Measurements from ENCODE around the gene PI4KA.

DNA sequence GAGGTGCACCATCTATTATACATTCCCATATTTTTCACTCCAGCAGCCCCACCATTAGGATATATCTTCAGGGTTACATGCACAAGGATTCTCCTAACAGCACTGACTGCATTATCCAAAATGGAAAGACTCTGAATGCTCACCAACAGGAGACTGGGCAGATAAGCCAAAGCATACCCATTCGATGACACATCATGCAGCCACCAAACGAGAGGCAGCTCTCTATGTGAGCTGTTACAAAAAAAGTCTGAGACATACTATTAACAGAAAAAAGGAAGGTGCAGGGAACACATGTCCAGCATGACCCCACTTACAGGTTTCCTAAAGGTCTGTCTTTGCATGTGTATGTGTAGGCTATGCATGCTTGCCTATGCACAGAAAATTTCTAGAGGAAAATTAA lies 97.1 kb downstream of the PI4KA start:
- TF ChIP-seq EP300 (conservative IDR thresholded peaks at IDR 0.05; ENCODE audit: poor library complexity, severe bottlenecking) (no peak), EZH2 (IDR thresholded peaks at IDR 0.05; ENCODE audit: borderline replicate concordance, insufficient read depth, low read length, poor library complexity, severe bottlenecking) (no peak), POLR2AphosphoS5 (IDR thresholded peaks at IDR 0.05) (no peak), MXI1 (conservative IDR thresholded peaks at IDR 0.05; ENCODE audit: poor library complexity, severe bottlenecking) (no peak), SMC3 (conservative IDR thresholded peaks at IDR 0.05; ENCODE audit: poor library complexity) (no peak)
- TF ChIP-seq, protein P1, sequence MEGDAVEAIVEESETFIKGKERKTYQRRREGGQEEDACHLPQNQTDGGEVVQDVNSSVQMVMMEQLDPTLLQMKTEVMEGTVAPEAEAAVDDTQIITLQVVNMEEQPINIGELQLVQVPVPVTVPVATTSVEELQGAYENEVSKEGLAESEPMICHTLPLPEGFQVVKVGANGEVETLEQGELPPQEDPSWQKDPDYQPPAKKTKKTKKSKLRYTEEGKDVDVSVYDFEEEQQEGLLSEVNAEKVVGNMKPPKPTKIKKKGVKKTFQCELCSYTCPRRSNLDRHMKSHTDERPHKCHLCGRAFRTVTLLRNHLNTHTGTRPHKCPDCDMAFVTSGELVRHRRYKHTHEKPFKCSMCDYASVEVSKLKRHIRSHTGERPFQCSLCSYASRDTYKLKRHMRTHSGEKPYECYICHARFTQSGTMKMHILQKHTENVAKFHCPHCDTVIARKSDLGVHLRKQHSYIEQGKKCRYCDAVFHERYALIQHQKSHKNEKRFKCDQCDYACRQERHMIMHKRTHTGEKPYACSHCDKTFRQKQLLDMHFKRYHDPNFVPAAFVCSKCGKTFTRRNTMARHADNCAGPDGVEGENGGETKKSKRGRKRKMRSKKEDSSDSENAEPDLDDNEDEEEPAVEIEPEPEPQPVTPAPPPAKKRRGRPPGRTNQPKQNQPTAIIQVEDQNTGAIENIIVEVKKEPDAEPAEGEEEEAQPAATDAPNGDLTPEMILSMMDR (IDR thresholded peaks at IDR 0.05; ENCODE audit: poor library complexity, severe bottlenecking) = no peak
